T-helper 1 cell treated with Interleukin-12 subunit alpha and Interleukin-12 subunit beta and Interleukin-4 antibody, amounts not matched to agents 30 ng/mL and 1 ng/mL, for 36 hours (primary cell): ENCODE measurements around the gene NUDT16. TPM values are rescaled to one million over a fixed set of nuclear protein-coding genes. Genes with fewer than 3 reads are reported as not detected.

ENCODE experiments used
- intact Hi-C: fragments of 100-400 bp; cut with micrococcal nuclease; formaldehyde crosslinking; loops from one replicate; pipeline ENCODE4 v1.15.1; 2024
- total RNA-seq: library from RNA; stranded (reverse); gene quantifications from 2 replicates; pipeline ENCODE4 v1.2.3, GENCODE V29; 2022

Gene NUDT16
- total RNA-seq = 7.4 and 7.5 TPM in 2 replicates

DNA sequence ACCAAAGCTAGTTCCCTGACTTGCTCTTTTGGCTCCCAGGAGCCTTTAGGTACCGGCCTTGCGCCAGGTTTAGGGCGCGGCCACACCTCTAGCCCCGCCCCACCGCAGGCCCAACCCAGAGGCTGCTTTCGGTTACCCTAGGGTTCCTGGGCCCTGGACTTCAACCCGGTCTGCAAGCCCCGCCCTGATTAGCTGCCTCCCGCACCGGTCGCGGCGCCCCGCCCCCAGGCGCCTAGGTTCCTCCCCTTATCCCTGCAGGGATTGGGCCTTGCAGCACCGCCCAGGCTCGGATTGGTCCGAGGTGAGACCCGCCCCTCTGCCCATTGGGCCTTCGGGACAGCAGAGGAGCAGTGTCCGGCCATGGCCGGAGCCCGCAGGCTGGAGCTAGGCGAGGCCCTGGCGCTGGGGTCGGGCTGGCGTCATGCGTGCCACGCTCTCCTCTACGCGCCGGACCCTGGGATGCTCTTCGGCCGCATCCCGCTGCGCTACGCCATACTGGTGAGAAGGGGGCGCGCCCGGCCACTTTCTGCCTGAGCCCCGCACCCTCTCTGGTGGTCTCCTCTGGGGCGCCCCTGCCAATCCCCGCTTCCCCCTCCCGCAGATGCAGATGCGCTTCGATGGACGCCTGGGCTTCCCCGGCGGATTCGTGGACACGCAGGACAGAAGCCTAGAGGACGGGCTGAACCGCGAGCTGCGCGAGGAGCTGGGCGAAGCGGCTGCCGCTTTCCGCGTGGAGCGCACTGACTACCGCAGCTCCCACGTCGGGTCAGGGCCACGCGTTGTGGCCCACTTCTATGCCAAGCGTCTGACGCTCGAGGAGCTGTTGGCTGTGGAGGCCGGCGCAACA is at the start of gene NUDT16:
TSS of gene NUDT16 (plus strand) at position 330 of the 847 bp plus-strand sequence. CDS start at position 361, 31 bp downstream.
- intact Hi-C loops = loop anchor here (1.0 to 5.0 kb wide), 9 partner anchors 20 to 1341 kb away; partner anchors contain the start of genes ASTE1, DNAJC13, MRPL3 and NEK11

GRCh38 chr3:131338948-131339640 is 42.5 kb upstream of the NUDT16 start:
- intact Hi-C loops = no loop called here

GRCh38 chr3:131341761-131342160 is 39.8 kb upstream of the NUDT16 start:
- intact Hi-C loops = no loop called here

- intact Hi-C loops = no loop called here
These were observed 32.7 kb upstream of the NUDT16 start for GRCh38 chr3:131348911-131349310.

- intact Hi-C loops = no loop called here
These were observed 32.1 kb upstream of the NUDT16 start for GRCh38 chr3:131349454-131349853.

- intact Hi-C loops = no loop called here
These were observed 31.6 kb upstream of the NUDT16 start for GRCh38 chr3:131349946-131350347.

- intact Hi-C loops = no loop called here
These were observed 31.1 kb upstream of the NUDT16 start for GRCh38 chr3:131350506-131350905.

GRCh38 chr3:131353016-131353877 is 28.3 kb upstream of the NUDT16 start:
- intact Hi-C loops = no loop called here

GRCh38 chr3:131353986-131354385 is 27.6 kb upstream of the NUDT16 start:
- intact Hi-C loops = no loop called here

DNA sequence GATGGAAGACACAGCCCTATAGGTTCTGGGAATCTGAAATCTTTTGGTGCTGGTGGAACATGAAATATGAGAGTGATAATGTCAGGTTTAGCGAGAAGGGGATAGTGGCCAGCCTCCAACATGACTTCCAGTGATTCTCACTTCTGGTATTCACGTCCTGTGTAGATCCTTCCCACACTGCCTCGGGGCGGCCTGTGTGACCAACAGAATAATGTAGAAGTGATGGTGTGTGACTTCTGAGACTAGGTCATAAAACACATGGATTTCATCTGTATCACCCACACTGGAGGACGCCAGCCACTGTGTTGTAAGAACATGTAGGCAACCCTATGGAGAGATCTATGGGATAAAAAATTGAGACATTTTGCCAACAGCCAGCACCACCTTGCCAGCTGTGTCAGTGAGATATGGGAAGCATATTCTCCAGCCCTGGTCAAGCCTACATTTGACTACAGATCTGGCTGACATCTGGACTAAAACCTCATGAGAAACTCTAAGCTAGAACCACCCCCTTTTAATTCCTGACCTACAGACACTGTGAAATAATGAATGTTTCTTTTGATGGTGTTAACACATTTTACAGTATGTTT is 25.5 kb upstream of the NUDT16 start:
- intact Hi-C loops = no loop called here

- intact Hi-C loops = no loop called here
These were observed 24.3 kb upstream of the NUDT16 start for GRCh38 chr3:131357275-131357674.

- intact Hi-C loops = no loop called here
These were observed 21.3 kb upstream of the NUDT16 start for GRCh38 chr3:131360191-131360755.

- intact Hi-C loops = loop anchor here (1.0 kb wide), 1 partner anchor 20 kb away; the partner anchor contains the start of gene NUDT16
These were observed 20.5 kb upstream of the NUDT16 start for GRCh38 chr3:131361066-131361463.

DNA sequence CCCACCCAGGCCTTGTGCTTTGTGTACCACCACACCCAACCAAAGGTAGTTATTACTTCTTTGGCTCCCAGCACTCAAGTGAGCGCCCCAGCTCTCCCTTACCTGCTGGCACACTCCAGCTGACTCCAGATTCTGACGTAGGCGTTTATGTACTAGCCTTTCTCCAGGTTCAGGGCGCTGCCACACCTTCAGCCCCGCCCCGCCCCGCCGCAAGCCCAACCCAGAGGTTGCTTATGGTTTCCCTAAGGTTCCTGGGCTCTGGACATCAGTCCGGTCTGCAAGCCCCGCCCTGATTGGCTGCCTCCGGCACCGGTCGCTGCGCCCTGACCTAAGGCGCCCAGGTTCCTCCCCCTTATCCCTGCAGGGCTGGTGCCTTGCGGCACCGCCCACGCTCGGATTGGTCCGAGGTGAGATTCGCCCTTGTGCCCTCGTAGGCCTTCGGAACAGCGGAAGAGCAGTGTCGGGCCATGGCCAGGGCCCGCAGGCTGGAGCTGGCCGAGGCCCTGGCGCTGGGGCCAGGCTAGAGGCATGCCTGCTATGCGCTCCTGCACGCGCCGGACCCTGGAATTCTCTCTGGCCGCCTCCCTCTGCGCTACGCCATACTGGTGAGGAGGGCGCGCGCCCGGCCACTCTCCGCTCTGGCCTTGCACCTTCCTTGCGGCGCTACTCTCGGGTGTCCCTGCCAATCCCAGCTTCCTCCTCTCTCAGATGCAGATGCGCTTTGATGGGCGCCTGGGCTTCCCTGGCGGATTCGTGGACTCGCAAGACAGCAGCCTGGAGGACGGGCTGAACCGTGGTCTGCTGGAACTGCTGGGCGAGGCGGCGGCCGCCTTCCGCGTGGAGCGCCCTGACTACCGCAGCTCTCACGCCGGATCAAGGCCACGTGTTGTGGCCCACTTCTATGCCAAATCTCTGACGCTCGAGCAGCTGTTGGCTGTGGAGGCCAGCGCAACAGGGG is 19.8 kb upstream of the NUDT16 start:
- intact Hi-C loops = loop anchor here (1.0 kb wide), 1 partner anchor 20 kb away; the partner anchor contains the start of gene NUDT16

- intact Hi-C loops = no loop called here
These were observed 18.3 kb upstream of the NUDT16 start for GRCh38 chr3:131363275-131363674.

DNA sequence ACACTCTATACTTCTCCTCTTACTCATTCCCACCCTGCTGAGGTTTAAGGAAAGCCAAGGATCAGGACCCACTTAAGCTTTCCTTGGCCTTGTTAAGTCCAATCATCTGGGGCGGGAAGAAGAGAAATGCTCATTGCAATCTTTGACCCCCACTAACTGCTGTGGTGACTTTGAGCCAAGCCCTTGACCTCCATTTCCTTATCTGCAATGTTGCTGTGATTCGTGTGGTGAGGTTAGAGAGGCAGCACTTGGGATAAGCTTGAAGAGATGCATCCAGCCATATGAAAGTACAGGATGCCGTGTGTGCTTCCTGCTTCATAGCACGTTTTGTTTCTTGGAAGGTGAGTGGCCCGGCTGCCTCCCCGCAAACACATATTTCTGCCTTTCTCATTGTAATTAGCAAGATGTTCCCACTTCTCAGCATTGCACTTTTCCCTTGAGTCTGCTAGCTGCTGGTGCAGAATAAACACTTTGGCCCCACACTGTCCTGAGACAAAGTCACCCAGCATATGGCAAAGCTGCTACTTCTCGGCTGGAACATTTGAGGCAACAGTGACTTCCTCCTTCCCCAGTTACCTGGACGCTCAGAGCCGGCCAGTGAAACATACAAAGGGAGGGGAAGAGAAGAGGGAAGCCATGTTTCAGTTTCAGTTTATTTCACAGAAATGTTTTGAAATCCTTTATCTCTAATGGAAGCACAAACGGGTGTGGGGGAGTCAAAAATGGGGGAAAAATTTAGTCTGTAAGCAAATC is 10.5 kb upstream of the NUDT16 start:
- intact Hi-C loops = no loop called here

DNA sequence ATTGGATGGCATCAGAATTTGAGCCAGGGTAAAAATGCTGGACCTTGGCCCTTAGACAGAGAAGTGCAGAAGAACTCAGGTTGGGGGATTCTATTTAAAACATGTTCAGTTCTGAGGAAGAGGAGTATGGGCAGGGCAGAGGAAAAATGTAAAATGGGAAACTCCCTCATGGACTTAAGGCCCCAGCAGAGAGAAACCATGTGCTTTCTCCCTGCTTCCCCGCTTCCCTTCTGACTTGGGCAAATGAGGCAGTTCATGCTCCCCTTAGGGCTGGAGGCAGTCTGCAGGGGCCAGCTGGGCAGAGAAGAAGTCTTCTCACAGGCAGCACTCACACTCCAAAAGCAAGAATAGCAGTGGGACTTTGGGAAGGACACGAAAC is 9.9 kb upstream of the NUDT16 start:
- intact Hi-C loops = no loop called here

DNA sequence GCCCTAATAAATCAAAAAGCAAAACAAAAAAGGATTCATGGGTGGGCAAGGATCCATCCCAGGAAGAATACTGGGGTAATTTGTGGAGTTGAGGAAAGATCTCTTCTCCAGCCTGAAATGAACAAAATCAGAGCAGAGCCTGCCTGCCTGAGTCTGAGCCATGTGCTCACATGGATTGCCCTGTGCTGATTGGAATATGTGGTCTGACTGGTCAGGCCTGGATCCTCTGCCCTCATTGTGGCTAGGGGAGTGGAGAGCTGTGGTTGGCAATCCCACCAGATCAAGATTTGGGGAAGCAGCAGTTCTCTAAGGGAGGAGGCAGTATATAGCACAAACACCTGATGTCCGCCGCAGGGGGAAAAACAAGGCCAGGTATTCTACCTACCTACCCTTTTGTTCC is 6.8 kb upstream of the NUDT16 start:
- intact Hi-C loops = no loop called here
